Common myeloid progenitor, CD34-positive (primary cell): ENCODE data around the gene CTF1.
"Not testable (repeated sequence)": the region's sequence is repeated elsewhere in the genome, so short reads cannot be mapped to it uniquely, and the experiment has no call there.

Experiments
- CTCF ChIA-PET: fragments of 350-600 bp; sonication (Branson Sonifier 250); formaldehyde crosslinking; loops from one replicate; lab custom pipeline; 2021; ENCODE audit warnings: antibody characterized with exemption; lab: Charles Lee
- POLR2A ChIA-PET: fragments of 350-600 bp; sonication (Branson Sonifier 250); formaldehyde crosslinking; loops from one replicate; lab custom pipeline; 2021; ENCODE audit warnings: antibody characterized with exemption; lab: Charles Lee
- DNase-seq, 3 donors: peaks; one replicate each; pipeline versions ENCODE4 v3.0.0 to v3.0.0-alpha.2; 2013
- H3K27ac ChIP-seq, 2 experiments: 1 replicate in 1 of 2; 2 replicates in 1 of 2; pipeline ENCODE4 v1.7.0; 2013; ENCODE audit warnings: inconsistent platforms in 2 of 2, low read length in 2 of 2, mild to moderate bottlenecking in 2 of 2, low read depth in 1 of 2, moderate library complexity in 1 of 2; ENCODE audit not compliant: severe bottlenecking in 2 of 2, insufficient read depth in 1 of 2, poor library complexity in 1 of 2
- H3K27me3 ChIP-seq, 5 experiments: replicated peaks in 2 of 5; 1 replicate in 3 of 5; 2 replicates in 2 of 5; pipeline versions ENCODE4 v1.6.1 to v1.7.0; 2013; ENCODE audit warnings: low read length in 4 of 5, mild to moderate bottlenecking in 2 of 5, moderate library complexity in 2 of 5, inconsistent platforms in 1 of 5; ENCODE audit not compliant: insufficient read depth in 5 of 5, control insufficient read depth in 4 of 5
- H3K36me3 ChIP-seq, 4 experiments: 1 replicate in 2 of 4; 2 replicates in 2 of 4; pipeline versions ENCODE4 v1.6.1 to v1.7.0; 2013; ENCODE audit warnings: low read length in 3 of 4, control low read depth in 1 of 4, mild to moderate bottlenecking in 1 of 4; ENCODE audit not compliant: control insufficient read depth in 4 of 4, insufficient read depth in 4 of 4
- H3K4me1 ChIP-seq, 4 experiments: 1 replicate in 3 of 4; 2 replicates in 1 of 4; pipeline versions ENCODE4 v1.6.1 to v1.7.1; 2013; ENCODE audit warnings: low read length in 3 of 4, mild to moderate bottlenecking in 3 of 4, control low read depth in 1 of 4, inconsistent platforms in 1 of 4, moderate library complexity in 1 of 4; ENCODE audit not compliant: control insufficient read depth in 4 of 4, insufficient read depth in 4 of 4; ENCODE audit errors: control extremely low read depth in 1 of 4
- H3K4me3 ChIP-seq, 7 experiments: 1 replicate in 4 of 7; 2 replicates in 3 of 7; pipeline versions ENCODE4 v1.5.1 to v1.7.0; 2013; ENCODE audit warnings: mild to moderate bottlenecking in 7 of 7, low read length in 6 of 7, moderate library complexity in 6 of 7, inconsistent platforms in 2 of 7, low read depth in 2 of 7, control low read depth in 1 of 7; ENCODE audit not compliant: insufficient read depth in 4 of 7, control insufficient read depth in 1 of 7; ENCODE audit errors: extremely low read depth in 1 of 7
- H3K9me3 ChIP-seq, 5 experiments: 1 replicate in 4 of 5; 2 replicates in 1 of 5; pipeline versions ENCODE4 v1.6.1 to v1.7.1; 2013; ENCODE audit warnings: low read length in 4 of 5, mild to moderate bottlenecking in 2 of 5, inconsistent platforms in 1 of 5, low read depth in 1 of 5, moderate library complexity in 1 of 5; ENCODE audit not compliant: control insufficient read depth in 4 of 5, insufficient read depth in 2 of 5; ENCODE audit errors: control extremely low read depth in 1 of 5
- WGBS: methylation state at CpG from one replicate; pipeline ENCODE4 v1.1.5; 2013; ENCODE audit not compliant: insufficient coverage; 5-methylcytosine and 5-hydroxymethylcytosine counted together

The CTF1 gene

DNA sequence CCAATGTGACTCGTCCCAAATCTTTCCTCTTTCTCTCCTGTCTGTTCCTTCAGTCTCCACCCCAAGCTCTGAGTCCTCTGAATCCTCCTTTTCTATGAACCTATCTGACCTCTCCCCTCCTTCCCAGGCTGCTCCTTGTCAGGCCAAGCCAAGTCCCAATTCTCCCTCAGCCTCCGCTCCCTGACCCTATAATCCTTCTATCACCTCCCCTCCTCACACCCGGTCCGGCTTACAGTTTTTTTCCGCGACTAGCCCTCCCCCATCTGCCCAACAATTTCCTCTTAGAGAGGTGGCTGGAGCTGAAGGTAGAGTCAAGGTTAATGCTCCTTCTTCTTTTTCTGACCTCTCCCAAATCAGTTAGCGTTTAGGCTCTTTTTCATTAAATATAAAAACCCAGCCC is 35.7 kb upstream of the CTF1 start:
- H3K9me3 ChIP-seq, DNase-seq, H3K27me3 ChIP-seq, H3K27ac ChIP-seq, H3K4me1 ChIP-seq, H3K36me3 ChIP-seq, H3K4me3 ChIP-seq, POLR2A ChIA-PET, CTCF ChIA-PET: not testable (repeated sequence)
- WGBS = 97% methylated on average over 3 of the region's 7 CpGs

DNA sequence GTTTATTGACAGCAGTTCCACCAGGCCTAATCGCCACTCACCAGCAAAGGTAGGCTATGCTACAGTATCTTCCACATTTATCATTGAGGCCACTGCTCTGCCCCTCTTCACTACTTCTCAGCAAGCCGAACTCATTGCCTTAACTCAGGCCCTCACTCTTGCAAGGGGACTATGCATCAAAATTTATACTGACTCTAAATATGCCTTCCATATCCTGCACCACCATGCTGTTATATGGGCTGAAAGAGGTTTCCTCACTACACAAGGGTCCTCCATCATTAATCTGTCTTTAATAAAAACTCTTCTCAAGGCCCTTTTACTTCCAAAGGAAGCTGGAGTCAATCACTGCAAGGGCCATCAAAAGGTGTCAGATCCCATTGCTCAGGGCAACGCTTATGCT is 33.2 kb upstream of the CTF1 start:
- POLR2A ChIA-PET, H3K27ac ChIP-seq, DNase-seq, H3K4me1 ChIP-seq, H3K36me3 ChIP-seq, H3K4me3 ChIP-seq, H3K27me3 ChIP-seq, H3K9me3 ChIP-seq: not testable (repeated sequence)
- WGBS = 100% methylated on average over 2 of the region's 3 CpGs
- CTCF ChIA-PET = interaction anchor here (1.1 kb wide), 1 partner anchor 9 kb away, joined by 4 read pairs; no protein-coding TSS in a partner anchor

DNA sequence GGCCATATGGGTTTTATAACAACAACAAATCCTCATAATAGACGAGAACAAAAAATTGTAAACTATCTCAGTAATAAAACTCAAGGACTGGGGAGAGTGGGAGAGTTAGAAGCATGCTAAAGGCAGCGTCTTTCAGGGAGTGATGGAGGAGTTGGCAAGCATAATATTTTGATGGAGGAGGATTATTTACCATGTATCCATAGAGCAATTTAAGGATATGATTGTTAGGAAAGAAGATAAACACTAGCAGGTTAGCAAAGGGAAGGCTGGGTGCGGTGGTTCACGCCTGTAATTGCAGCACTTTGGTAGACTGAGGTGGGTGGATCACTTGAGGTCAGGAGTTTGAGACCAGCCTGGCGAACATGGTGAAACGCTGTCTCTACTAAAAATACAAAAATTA is 30.4 kb upstream of the CTF1 start:
- ChIA-PET POLR2A (no interaction called here), CTCF (interaction anchor here (1.1 to 3.9 kb wide), 2 partner anchors 20 to 48 kb away, joined by 3 to 19 read pairs; no protein-coding TSS in a partner anchor)
- WGBS = 90% methylated on average over 4 of the region's 6 CpGs

DNA sequence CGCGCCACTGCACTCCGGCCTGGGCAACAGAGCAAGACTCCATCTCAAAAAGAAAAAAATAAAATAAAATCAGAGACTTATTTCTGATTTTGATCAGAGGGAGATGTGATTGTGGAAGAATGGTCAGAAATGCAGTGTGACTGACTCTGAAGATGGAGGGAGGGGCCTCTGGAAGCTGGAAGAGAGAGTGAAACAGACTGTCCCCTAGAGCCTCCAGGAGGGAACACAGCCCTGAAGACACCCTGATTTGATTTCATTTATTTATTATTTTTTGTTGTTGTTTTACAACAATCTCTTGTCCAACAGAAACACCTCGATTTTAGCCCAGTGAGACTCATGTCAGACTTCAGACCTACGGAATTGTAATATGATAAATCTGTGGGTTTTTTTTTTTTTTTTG is 28.7 kb upstream of the CTF1 start:
- no peaks in the 10 kb centered on the region for H3K4me1 ChIP-seq
- peaks cover 0 to 5% (median 1%) of the 10 kb centered on the region in 4 experiments for H3K36me3 ChIP-seq
- WGBS = no CpG with 5 or more reads among the region's 5 CpGs
- H3K9me3 ChIP-seq = peaks cover 0 to 8% (median 0%) of the 10 kb centered on the region in 5 experiments
- POLR2A ChIA-PET = interaction anchor here (0.6 kb wide), 1 partner anchor 29 kb away, joined by 4 read pairs; the partner anchor contains the start of gene CTF1
- DNase-seq = peak; percentile 20 to 46 (median 44)
- no peaks in the 10 kb centered on the region for H3K27me3 ChIP-seq
- no peak overlapping the region for H3K4me3 ChIP-seq
- CTCF ChIA-PET = interaction anchor here (3.9 kb wide), 1 partner anchor 22 kb away, joined by 19 read pairs; no protein-coding TSS in a partner anchor
- no peak overlapping the region for H3K27ac ChIP-seq

More for the DNA sequence above, 30.4 kb upstream of the CTF1 start:
- DNase-seq = no peak
- H3K36me3 ChIP-seq = no peaks in the 10 kb centered on the region
- no peak overlapping the region for H3K4me3 ChIP-seq
- no peaks in the 10 kb centered on the region for H3K4me1 ChIP-seq
- peaks cover 0 to 8% (median 0%) of the 10 kb centered on the region in 5 experiments for H3K9me3 ChIP-seq
- no peaks in the 10 kb centered on the region for H3K27me3 ChIP-seq
- no peak overlapping the region for H3K27ac ChIP-seq

DNA sequence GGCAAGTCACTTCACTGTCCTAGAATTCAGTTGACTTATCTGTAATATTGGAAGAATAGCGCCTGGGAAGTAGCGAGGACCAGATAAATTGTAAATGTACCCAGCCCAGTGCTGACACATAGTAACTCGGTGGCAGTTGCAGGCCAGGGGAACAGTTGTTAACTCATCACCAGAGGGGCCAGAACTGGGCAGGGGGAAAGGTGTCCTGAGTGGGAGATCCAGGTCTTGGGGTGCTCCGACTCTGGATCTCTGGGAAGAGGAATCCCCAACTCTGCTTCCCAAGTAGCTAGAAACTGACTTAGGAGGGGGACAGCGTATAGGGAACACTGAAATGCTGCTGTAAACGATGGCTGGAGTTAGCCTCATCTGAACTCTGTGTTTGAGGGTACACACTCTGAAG is 25.5 kb upstream of the CTF1 start:
- H3K27ac ChIP-seq = no peak overlapping the region
- peaks cover 0 to 5% (median 1%) of the 10 kb centered on the region in 4 experiments for H3K36me3 ChIP-seq
- WGBS = 91% methylated on average over 6 of the region's 6 CpGs
- peaks cover 0 to 17% (median 12%) of the 10 kb centered on the region in 4 experiments for H3K4me1 ChIP-seq
- ChIA-PET POLR2A (no interaction called here), CTCF (interaction anchor here (1.3 kb wide), 1 partner anchor 26 kb away, joined by 4 read pairs; no protein-coding TSS in a partner anchor)
- DNase-seq = no peak
- no peaks in the 10 kb centered on the region for H3K9me3 ChIP-seq
- no peaks in the 10 kb centered on the region for H3K27me3 ChIP-seq
- no peak overlapping the region for H3K4me3 ChIP-seq

GRCh38 chr16:30874244-30874820 is 22.1 kb upstream of the CTF1 start:
- Histone ChIP-seq H3K36me3 (peaks cover 0 to 10% (median 5%) of the 10 kb centered on the region in 4 experiments), H3K4me1 (peaks cover 5 to 30% (median 23%) of the 10 kb centered on the region in 4 experiments), H3K4me3 (peak overlapping the region; percentile 67 to 95 (median 91)), H3K27ac (peak overlapping the region in 1 of 2 experiments; percentile 95), H3K9me3 (no peaks in the 10 kb centered on the region), H3K27me3 (no peaks in the 10 kb centered on the region)
- 43% methylated on average over 22 of the region's 23 CpGs for WGBS
- ChIA-PET CTCF (interaction anchor here (0.8 to 6.1 kb wide), 7 partner anchors 12 to 68 kb away, joined by 3 to 36 read pairs (median 4); no protein-coding TSS in a partner anchor), POLR2A (interaction anchor here (0.8 to 2.4 kb wide), 4 partner anchors 22 to 69 kb away, joined by 3 to 11 read pairs (median 4); partner anchors contain the start of gene CTF1)
- DNase-seq = no peak
